GM18520 (cell line): Measurements from ENCODE around the gene HTT.

Source experiments
- ATAC-seq: cut with Tn5 transposase; IDR thresholded peaks from one replicate; pipeline ENCODE4 v1.9.1; 2021; ENCODE audit not compliant: unreplicated experiment

HTT gene

DNA sequence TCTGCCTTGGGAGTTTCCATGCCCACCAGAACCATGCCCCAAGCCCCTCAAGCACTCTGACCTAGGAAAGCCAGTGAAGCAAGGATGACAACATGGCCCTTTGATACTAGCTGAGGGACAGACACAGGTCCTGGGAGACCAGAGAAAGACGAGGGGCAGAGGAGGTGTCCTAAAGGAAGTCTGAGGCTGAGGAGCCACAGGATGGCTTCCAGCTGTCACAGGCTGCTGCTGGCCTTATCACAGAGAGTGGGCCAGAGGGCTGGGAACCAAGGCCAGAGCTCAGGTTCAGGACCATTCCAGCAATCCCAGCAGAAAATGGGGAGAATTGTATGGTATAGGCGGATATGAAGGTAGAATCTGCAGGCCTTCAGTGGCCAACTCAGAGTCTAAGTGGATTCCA is 142.8 kb downstream of the HTT start:
- ATAC-seq: no peak

GRCh38 chr4:3217771-3218170 is 143.3 kb downstream of the HTT start:
- ATAC-seq: no peak

DNA sequence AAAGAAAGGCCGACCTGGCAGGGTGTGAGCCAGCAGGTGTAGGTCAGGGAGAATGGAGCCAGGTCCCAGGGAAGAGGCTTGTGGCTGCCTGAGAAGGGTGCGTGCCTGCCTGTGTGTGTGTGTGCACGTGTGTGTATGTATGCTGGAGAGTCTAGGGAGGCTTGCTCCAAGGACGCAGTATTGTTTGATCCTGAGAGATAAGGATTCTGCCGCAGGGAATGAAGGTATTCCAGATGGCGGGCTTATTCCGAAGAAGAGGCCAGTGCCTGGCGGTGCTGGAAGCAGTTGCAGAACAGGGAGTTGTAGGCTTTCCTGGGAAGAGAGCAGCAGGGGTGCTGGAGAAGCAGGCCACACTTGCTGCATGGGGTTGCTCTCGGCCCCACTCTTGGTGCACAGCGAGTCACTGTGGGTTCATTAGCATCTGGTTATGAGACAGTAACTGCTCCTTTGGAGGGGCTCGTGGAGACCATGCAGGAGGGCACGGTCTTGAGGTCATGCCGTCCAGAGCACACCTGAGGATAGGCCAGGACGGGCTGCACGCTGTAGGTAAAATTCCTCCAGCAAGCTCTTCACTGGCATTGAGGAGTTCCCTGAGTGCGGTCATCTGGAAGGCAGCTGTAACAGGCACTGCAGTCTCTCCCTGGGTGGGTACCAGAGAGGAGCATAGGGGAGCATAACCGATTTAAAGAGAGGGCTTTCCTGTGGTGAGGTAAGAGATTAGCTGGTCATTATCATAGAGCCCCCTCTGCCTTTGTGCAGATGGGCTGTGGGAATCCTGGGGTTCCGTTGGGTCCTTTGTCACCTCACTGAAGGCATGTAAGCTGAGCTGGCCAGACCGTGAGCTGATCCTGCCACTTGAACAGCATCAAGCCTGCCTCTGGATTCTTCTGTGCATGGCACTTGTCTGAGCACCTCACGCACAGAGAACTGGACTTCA is 144.6 kb downstream of the HTT start:
- ATAC-seq: no peak

GRCh38 chr4:3219761-3220475 is 145.4 kb downstream of the HTT start:
- ATAC-seq: no peak

- no peak for ATAC-seq
Observed at GRCh38 chr4:3220476-3221183, 146.1 kb downstream of the HTT start.

DNA sequence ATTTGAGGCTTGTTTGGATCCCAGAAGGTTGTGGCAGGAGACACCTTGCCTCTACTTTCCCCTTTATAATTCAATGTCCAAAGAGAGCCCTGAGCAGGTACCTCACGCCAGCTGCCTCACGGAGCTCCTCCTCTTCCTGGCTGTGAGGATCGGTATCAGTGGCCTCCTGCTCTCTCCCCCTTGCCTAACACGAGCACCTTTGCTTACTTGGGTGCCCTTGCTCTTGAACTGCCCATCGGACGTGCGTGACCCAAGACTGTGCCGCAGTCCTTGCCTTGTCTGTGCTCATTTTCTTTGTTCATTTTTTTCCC is 146.7 kb downstream of the HTT start:
- ATAC-seq: no peak

GRCh38 chr4:3221996-3222395 is 147.5 kb downstream of the HTT start:
- no peak for ATAC-seq

GRCh38 chr4:3223346-3223745 is 148.9 kb downstream of the HTT start:
- no peak for ATAC-seq

DNA sequence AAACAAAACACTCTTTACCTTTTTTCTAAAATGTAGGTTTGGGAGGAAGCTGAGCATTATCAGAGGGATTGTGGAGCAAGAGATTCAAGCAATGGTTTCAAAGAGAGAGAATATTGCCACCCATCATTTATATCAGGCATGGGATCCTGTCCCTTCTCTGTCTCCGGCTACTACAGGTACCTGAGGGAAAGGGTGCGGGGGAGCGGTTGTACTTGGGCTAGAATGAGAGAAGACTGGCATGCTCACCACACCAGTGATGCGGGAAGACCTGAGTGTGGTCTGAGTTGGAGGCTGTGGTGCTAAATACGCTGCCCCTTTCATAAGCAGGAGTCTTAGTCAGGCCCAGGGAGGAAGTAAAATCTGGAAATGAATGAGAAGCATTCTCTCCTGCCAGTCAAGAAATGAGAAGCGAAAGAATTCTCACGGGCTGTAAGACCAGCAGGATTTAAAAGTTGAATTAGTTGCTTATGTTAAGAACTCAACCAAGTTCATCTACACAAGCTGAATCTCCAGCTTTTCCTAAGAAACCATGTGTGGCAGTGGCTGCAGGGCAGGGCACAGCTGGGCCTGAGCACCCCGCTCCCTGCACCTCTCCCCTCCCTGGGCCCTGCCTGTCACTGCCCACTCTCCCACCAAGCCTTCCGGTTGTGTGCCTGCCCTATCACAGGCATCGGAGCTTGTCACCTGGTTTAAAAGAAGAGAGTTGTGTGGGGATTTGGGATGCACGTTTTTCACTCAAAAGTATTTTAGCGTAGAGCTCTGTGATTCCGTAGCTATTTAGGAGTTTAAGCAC is 149.7 kb downstream of the HTT start:
- ATAC-seq: no peak

GRCh38 chr4:3225071-3225850 is 150.8 kb downstream of the HTT start:
- ATAC-seq: no peak

DNA sequence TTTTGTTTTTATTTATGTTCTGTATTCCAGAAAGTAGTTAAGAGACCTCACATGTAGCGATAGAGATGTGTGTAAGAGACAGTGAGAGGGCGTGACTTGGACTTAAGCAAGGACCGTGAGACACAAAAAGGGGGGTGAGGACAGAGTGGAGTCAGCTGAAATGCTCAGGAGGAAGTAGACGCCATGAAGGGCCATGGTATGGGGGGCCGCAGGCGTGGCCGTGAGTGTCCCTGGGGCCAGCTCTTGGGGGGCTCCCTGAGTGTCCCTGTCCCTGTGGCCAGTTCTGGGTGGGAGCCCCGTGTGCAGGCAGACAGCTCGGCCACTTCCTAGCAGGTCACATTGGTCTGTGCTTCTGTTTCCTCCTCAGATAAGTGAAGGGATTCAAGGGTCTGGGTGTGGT is 151.5 kb downstream of the HTT start:
- no peak for ATAC-seq

DNA sequence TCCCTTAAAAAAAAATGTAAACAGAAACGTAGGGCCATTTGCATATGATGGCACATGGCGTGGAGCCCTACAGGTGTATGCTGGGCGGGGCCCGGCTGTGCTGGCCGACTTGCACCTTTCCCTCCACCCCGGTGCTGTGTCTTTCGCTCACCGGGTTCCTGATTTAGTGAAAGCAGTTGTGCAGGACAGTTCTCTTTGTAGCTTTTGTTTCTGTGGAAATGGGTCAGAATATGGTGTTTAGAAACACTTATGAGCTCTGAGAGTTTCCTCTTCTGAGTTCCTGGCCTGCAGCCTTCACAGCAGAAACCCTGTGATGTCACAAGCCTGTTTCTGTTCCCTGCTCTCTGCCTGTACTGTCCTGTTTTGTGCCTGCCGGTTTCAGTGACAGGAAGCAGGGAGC is 152.0 kb downstream of the HTT start:
- ATAC-seq: no peak

GRCh38 chr4:3226944-3227343 is 152.5 kb downstream of the HTT start:
- ATAC-seq: no peak

GRCh38 chr4:3227878-3228675 is 153.6 kb downstream of the HTT start:
- ATAC-seq: no peak

DNA sequence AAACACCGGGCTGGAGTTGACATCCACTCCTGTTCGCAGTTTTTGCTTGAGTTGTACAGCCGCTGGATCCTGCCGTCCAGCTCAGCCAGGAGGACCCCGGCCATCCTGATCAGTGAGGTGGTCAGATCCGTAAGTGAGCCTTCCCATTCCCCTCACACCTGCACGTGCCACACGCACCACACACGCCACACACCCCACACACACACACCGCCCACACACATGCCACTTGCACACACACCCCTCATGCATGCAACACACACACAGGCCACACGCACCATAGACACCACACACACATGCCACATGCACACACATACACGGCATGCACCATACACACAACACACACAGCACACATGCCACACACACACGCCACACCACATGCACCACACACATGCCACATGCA is 154.4 kb downstream of the HTT start:
- ATAC-seq: no peak

GRCh38 chr4:3229328-3229727 is 154.8 kb downstream of the HTT start:
- no peak for ATAC-seq

- ATAC-seq: no peak
Observed at GRCh38 chr4:3229964-3230363, 155.5 kb downstream of the HTT start.

DNA sequence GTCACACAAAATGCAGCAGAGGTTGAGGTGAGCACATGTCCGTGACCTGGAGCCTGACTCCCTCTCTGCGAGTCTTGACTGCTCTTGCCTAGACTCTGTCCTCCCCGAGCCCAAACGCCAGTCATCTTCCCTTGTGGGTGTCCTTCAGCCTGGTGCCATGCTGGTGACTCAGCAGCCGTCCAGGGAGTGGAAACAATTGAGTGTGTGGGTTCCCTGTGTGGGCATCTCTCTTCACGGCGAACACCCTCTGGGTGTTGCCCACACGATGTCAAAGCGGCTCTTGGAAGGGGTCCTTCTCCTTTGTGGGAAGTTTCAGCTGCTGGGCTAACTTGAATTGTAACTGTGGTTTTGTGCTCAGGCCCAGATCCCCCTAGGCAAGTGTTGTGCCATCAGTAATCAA is 157.0 kb downstream of the HTT start:
- no peak for ATAC-seq

GRCh38 chr4:3232001-3232400 is 157.5 kb downstream of the HTT start:
- ATAC-seq: no peak

GRCh38 chr4:3232871-3233271 is 158.4 kb downstream of the HTT start:
- no peak for ATAC-seq
